Mesendoderm (in vitro differentiated cells): Measurements from ENCODE around the gene PTCD2.

Experiments used
- DNase-seq: peaks from one replicate; pipeline ENCODE4 v3.0.0; 2013
- H2AK5ac ChIP-seq: 2 replicates; pipeline ENCODE4 v1.6.1; 2013; ENCODE audit warnings: low read length, inconsistent platforms
- H2BK120ac ChIP-seq: 2 replicates; pipeline ENCODE4 v1.6.1; 2013; ENCODE audit warnings: low read depth, mild to moderate bottlenecking, low read length, moderate library complexity, mixed read lengths
- H2BK15ac ChIP-seq: replicated peaks from 2 replicates; pipeline ENCODE4 v1.6.1; 2013; ENCODE audit warnings: low read depth, mild to moderate bottlenecking, moderate library complexity
- H2BK5ac ChIP-seq: 2 replicates; pipeline ENCODE4 v1.6.1; 2013; ENCODE audit warnings: low read length, inconsistent platforms
- H3K18ac ChIP-seq: 2 replicates; pipeline ENCODE4 v1.6.1; 2013; ENCODE audit warnings: mild to moderate bottlenecking, low read length, mixed read lengths
- H3K23ac ChIP-seq: one replicate; pipeline ENCODE4 v1.6.1; 2013; ENCODE audit warnings: low read length
- H3K27ac ChIP-seq: 2 replicates; pipeline ENCODE4 v1.5.1; 2013; ENCODE audit warnings: low read depth, mild to moderate bottlenecking, inconsistent platforms, low read length, moderate library complexity
- H3K27me3 ChIP-seq: 2 replicates; pipeline ENCODE4 v1.6.1; 2013; ENCODE audit warnings: low read length, control low read depth, mild to moderate bottlenecking, inconsistent platforms; ENCODE audit not compliant: insufficient read depth, poor library complexity
- H3K36me3 ChIP-seq: 2 replicates; pipeline ENCODE4 v1.6.1; 2013; ENCODE audit warnings: low read length, inconsistent platforms; ENCODE audit not compliant: control insufficient read depth, insufficient read depth
- H3K4ac ChIP-seq: one replicate; pipeline ENCODE4 v1.6.1; 2013; ENCODE audit warnings: low read depth, mild to moderate bottlenecking, low read length, moderate library complexity
- H3K4me1 ChIP-seq: 2 replicates; pipeline ENCODE4 v1.6.1; 2013; ENCODE audit warnings: low read depth, low read length, inconsistent platforms; ENCODE audit not compliant: control insufficient read depth
- H3K4me2 ChIP-seq: 2 replicates; pipeline ENCODE4 v1.6.1; 2013; ENCODE audit warnings: low read length
- H3K4me3 ChIP-seq: 2 replicates; pipeline ENCODE4 v1.5.1; 2013; ENCODE audit warnings: mild to moderate bottlenecking, low read length
- H3K56ac ChIP-seq: one replicate; pipeline ENCODE4 v1.6.1; 2013; ENCODE audit warnings: low read length
- H3K79me1 ChIP-seq: 2 replicates; pipeline ENCODE4 v1.6.1; 2013; ENCODE audit warnings: low read length, inconsistent platforms
- H3K79me2 ChIP-seq: 2 replicates; pipeline ENCODE4 v1.6.1; 2013; ENCODE audit warnings: mild to moderate bottlenecking, low read length; ENCODE audit not compliant: control insufficient read depth, insufficient read depth
- H3K9ac ChIP-seq: 2 replicates; pipeline ENCODE4 v1.6.1; 2013; ENCODE audit warnings: low read length, inconsistent platforms
- H4K5ac ChIP-seq: one replicate; pipeline ENCODE4 v1.6.1; 2013; ENCODE audit warnings: low read length
- H4K8ac ChIP-seq: one replicate; pipeline ENCODE4 v1.6.1; 2013; ENCODE audit warnings: low read depth, mild to moderate bottlenecking, control low read depth, low read length, moderate library complexity
- WGBS: extraction: QIAGEN DNeasy Blood & Tissue Kit; methylation state at CpG from one replicate; pipeline ENCODE4 v1.1.7; 2013; ENCODE audit warnings: low lambda C conversion rate, missing lambda C conversion rate; ENCODE audit not compliant: insufficient coverage; ENCODE audit errors: extremely low coverage; 5-methylcytosine and 5-hydroxymethylcytosine counted together

PTCD2 gene

GRCh38 chr5:72359886-72360285 is 39.7 kb downstream of the PTCD2 start:
- Histone ChIP-seq H3K79me2 (no peaks in the 10 kb centered on the region), H3K4me2 (no peak overlapping the region), H2BK120ac (no peak overlapping the region), H3K4me3 (no peak overlapping the region), H4K8ac (no peak overlapping the region), H2AK5ac (no peak overlapping the region), H3K79me1 (no peaks in the 10 kb centered on the region), H3K18ac (no peak overlapping the region), H3K36me3 (no peaks in the 10 kb centered on the region), H4K5ac (no peak overlapping the region), H3K4ac (no peak overlapping the region), H3K9ac (no peak overlapping the region), H3K27ac (no peak overlapping the region), H3K56ac (no peak overlapping the region), H3K27me3 (no peaks in the 10 kb centered on the region), H2BK5ac (no peak overlapping the region), H2BK15ac (no peak overlapping the region), H3K23ac (no peak overlapping the region), H3K4me1 (no peaks in the 10 kb centered on the region)
- WGBS, result no CpG with 5 or more reads among the region's 1 CpG
- no peak for DNase-seq

GRCh38 chr5:72363166-72363802 is 43.1 kb downstream of the PTCD2 start:
- no peak overlapping the region for H2BK5ac ChIP-seq
- H3K79me2 ChIP-seq, result no peaks in the 10 kb centered on the region
- H3K4me1 ChIP-seq, result no peaks in the 10 kb centered on the region
- H3K56ac ChIP-seq, result no peak overlapping the region
- no peaks in the 10 kb centered on the region for H3K36me3 ChIP-seq
- no peak overlapping the region for H2BK120ac ChIP-seq
- no peaks in the 10 kb centered on the region for H3K27me3 ChIP-seq
- H3K4me3 ChIP-seq, result no peak overlapping the region
- H4K5ac ChIP-seq, result no peak overlapping the region
- no peaks in the 10 kb centered on the region for H3K79me1 ChIP-seq
- no peak overlapping the region for H3K4me2 ChIP-seq
- no peak overlapping the region for H3K4ac ChIP-seq
- DNase-seq, result peak; percentile 90
- H4K8ac ChIP-seq, result no peak overlapping the region
- H3K9ac ChIP-seq, result no peak overlapping the region
- no peak overlapping the region for H3K23ac ChIP-seq
- no peak overlapping the region for H3K27ac ChIP-seq
- no CpG with 5 or more reads among the region's 1 CpG for whole genome bisulfite sequencing
- no peak overlapping the region for H2BK15ac ChIP-seq
- no peak overlapping the region for H2AK5ac ChIP-seq
- no peak overlapping the region for H3K18ac ChIP-seq

GRCh38 chr5:72364171-72364570 is 44.0 kb downstream of the PTCD2 start:
- Histone ChIP-seq H3K4me2 (no peak overlapping the region), H4K5ac (no peak overlapping the region), H2BK5ac (no peak overlapping the region), H3K23ac (no peak overlapping the region), H3K4me3 (no peak overlapping the region), H3K18ac (no peak overlapping the region), H3K79me2 (no peaks in the 10 kb centered on the region), H4K8ac (no peak overlapping the region), H3K36me3 (no peaks in the 10 kb centered on the region), H3K27ac (no peak overlapping the region), H2BK120ac (no peak overlapping the region), H3K4ac (no peak overlapping the region), H3K79me1 (no peaks in the 10 kb centered on the region), H3K4me1 (no peaks in the 10 kb centered on the region), H3K9ac (no peak overlapping the region), H3K56ac (no peak overlapping the region), H3K27me3 (no peaks in the 10 kb centered on the region), H2AK5ac (no peak overlapping the region), H2BK15ac (no peak overlapping the region)
- DNase-seq, result no peak
- WGBS, result no CpG with 5 or more reads among the region's 1 CpG

DNA sequence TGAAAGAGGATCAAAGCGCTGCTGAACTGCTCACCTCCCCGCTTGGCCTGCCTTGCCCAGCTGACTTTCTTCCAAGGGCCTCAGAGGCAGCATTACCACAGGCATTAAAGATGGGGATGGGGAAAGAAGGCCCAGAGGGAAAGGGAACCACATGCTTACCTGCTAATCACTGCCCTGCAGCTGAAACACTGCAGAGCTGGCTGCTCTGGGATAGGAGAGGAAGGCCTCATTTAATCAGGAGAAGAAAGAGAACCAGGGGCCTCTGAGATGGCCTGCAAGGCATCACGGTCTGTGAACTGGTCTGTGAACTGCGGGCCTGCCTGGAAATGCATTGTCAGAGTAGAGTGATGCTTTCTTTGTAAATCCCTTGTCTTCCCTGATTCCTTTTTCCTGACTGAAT is 44.8 kb downstream of the PTCD2 start:
- H4K8ac ChIP-seq, result no peak overlapping the region
- H2AK5ac ChIP-seq, result no peak overlapping the region
- no peak overlapping the region for H3K56ac ChIP-seq
- no peak overlapping the region for H3K27ac ChIP-seq
- H3K36me3 ChIP-seq, result no peaks in the 10 kb centered on the region
- H3K9ac ChIP-seq, result no peak overlapping the region
- H3K4ac ChIP-seq, result no peak overlapping the region
- H3K27me3 ChIP-seq, result no peaks in the 10 kb centered on the region
- no peak overlapping the region for H2BK15ac ChIP-seq
- WGBS, result no CpG with 5 or more reads among the region's 4 CpGs
- no peak overlapping the region for H3K4me3 ChIP-seq
- no peaks in the 10 kb centered on the region for H3K79me2 ChIP-seq
- no peak overlapping the region for H3K4me2 ChIP-seq
- H3K18ac ChIP-seq, result no peak overlapping the region
- H4K5ac ChIP-seq, result no peak overlapping the region
- H3K79me1 ChIP-seq, result no peaks in the 10 kb centered on the region
- DNase-seq, result peak; percentile 16
- no peak overlapping the region for H2BK5ac ChIP-seq
- no peak overlapping the region for H3K23ac ChIP-seq
- H2BK120ac ChIP-seq, result no peak overlapping the region
- H3K4me1 ChIP-seq, result no peaks in the 10 kb centered on the region

DNA sequence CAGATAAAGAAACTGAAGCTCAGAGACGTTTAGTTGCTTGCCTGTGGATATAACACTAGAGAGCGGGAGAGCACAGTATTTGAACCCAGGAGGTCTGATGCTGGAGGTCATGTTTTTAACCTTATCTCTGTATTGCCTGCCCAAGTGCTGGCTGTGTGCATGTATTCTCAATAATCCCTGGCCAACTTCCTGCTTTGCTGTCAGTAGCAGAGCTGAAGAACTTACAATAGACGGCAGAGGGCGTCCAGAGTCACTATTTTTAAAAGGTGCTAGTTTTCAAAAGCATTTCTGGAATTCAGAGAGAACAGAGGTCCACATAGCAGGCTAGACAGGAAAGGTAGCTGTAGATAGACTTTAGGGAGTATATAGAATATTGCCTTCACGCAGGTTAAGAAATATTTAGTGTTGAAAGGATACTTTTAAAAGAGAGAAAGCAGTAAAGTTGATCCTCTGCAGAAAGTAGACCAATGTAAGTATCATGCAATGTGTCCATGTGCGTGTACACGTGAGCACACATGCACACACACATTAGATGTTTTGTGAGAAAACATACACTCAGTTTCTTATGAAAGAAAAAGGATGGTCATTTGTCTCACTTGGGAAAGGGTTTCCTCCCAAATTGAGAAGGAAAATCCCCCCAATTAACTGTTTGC is 46.3 kb downstream of the PTCD2 start:
- H4K5ac ChIP-seq, result no peak overlapping the region
- H3K4me3 ChIP-seq, result no peak overlapping the region
- H2BK15ac ChIP-seq, result no peak overlapping the region
- H3K4me2 ChIP-seq, result no peak overlapping the region
- H3K4ac ChIP-seq, result no peak overlapping the region
- no peak overlapping the region for H2BK5ac ChIP-seq
- WGBS, result no CpG with 5 or more reads among the region's 7 CpGs
- no peaks in the 10 kb centered on the region for H3K79me2 ChIP-seq
- no peak overlapping the region for H2BK120ac ChIP-seq
- H3K18ac ChIP-seq, result no peak overlapping the region
- H3K9ac ChIP-seq, result no peak overlapping the region
- DNase-seq, result peak; percentile 85
- no peak overlapping the region for H2AK5ac ChIP-seq
- H3K23ac ChIP-seq, result no peak overlapping the region
- no peaks in the 10 kb centered on the region for H3K27me3 ChIP-seq
- no peak overlapping the region for H3K56ac ChIP-seq
- H3K4me1 ChIP-seq, result no peaks in the 10 kb centered on the region
- no peak overlapping the region for H3K27ac ChIP-seq
- H3K36me3 ChIP-seq, result no peaks in the 10 kb centered on the region
- no peaks in the 10 kb centered on the region for H3K79me1 ChIP-seq
- no peak overlapping the region for H4K8ac ChIP-seq

DNA sequence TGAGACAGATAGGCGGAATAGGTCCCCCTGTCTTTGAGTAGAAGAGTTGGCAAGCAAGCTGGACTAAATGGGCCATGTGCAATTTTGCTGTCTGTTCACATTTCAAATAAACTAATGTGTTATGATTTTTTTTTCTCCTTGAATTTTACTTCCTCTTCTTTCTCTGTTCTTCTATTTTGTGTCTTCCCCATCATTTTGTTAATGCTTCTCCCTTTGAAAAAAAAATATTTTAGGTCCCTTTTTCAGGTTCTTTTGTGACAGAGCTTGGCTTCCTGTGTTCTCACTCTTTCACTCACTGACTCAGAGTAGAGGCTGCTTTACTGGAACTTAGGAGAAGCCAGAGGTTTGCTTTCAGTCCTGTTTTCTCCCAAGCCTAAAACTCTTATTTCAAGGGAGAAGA is 48.1 kb downstream of the PTCD2 start:
- no peak overlapping the region for H3K4ac ChIP-seq
- H3K36me3 ChIP-seq, result no peaks in the 10 kb centered on the region
- no peak overlapping the region for H2BK120ac ChIP-seq
- WGBS, result no CpG with 5 or more reads among the region's 1 CpG
- H3K9ac ChIP-seq, result no peak overlapping the region
- no peak overlapping the region for H4K5ac ChIP-seq
- H3K27me3 ChIP-seq, result no peaks in the 10 kb centered on the region
- no peak overlapping the region for H2BK15ac ChIP-seq
- H3K79me2 ChIP-seq, result no peaks in the 10 kb centered on the region
- no peak overlapping the region for H2AK5ac ChIP-seq
- no peak for DNase-seq
- H3K56ac ChIP-seq, result no peak overlapping the region
- no peak overlapping the region for H3K18ac ChIP-seq
- no peak overlapping the region for H2BK5ac ChIP-seq
- no peak overlapping the region for H3K4me2 ChIP-seq
- H4K8ac ChIP-seq, result no peak overlapping the region
- no peaks in the 10 kb centered on the region for H3K79me1 ChIP-seq
- H3K27ac ChIP-seq, result no peak overlapping the region
- no peak overlapping the region for H3K23ac ChIP-seq
- no peak overlapping the region for H3K4me3 ChIP-seq
- H3K4me1 ChIP-seq, result no peaks in the 10 kb centered on the region
